GM23248 (cell line): Measurements from ENCODE around the gene MAP1B.

Source experiments
- EZH2 ChIP-seq: fragments of 200-600 bp; sonication (generic); IDR thresholded peaks from 2 replicates; pipeline ENCODE4 v1.6.1; 2018; ENCODE audit warnings: antibody characterized with exemption, mild to moderate bottlenecking; ENCODE audit not compliant: insufficient read depth, poor library complexity, severe bottlenecking
- EZH2phosphoT487 ChIP-seq: fragments of 200-600 bp; sonication (generic); IDR thresholded peaks from 2 replicates; pipeline ENCODE4 v1.6.1; 2018; ENCODE audit warnings: antibody characterized with exemption, moderate library complexity, mild to moderate bottlenecking, low read depth; ENCODE audit not compliant: insufficient read depth

- TF ChIP-seq EZH2 = no peak
- TF ChIP-seq EZH2phosphoT487 = no peak
Measured at GRCh38 chr5:72109062-72109411, 1.8 kb downstream of the MAP1B start.
